Activated CD8-positive, alpha-beta memory T cell treated with anti-CD3 and anti-CD28 coated beads for 36 hours (primary cell): ENCODE data around the gene ARHGEF9. TPM values are rescaled to one million over a fixed set of nuclear protein-coding genes. Genes with fewer than 3 reads are reported as not detected.
"Not testable (repeated sequence)": the region's sequence is repeated elsewhere in the genome, so short reads cannot be mapped to it uniquely, and the experiment has no call there.

Source experiments
- CTCF ChIA-PET: fragments of 350-600 bp; sonication (Branson Sonifier 250); formaldehyde crosslinking; loops from one replicate; lab custom pipeline; 2021; ENCODE audit warnings: antibody characterized with exemption; lab: Charles Lee
- POLR2A ChIA-PET: fragments of 350-600 bp; sonication (Branson Sonifier 250); formaldehyde crosslinking; loops from one replicate; lab custom pipeline; 2021; ENCODE audit warnings: antibody characterized with exemption; lab: Charles Lee
- total RNA-seq, 2 experiments: library from RNA; stranded (reverse); gene quantifications; one replicate each; pipeline ENCODE4 v1.2.3, GENCODE V29; 2021

ARHGEF9 gene
- total RNA-seq: 10 to 100 TPM; 14.3 to 15.2 TPM

GRCh38 chrX:63784902-63785707, at the start of gene ARHGEF9:
TSS of gene ARHGEF9 (minus strand) at chrX:63785214. CDS start at chrX:63785145, 69 bp downstream.
- POLR2A ChIA-PET: no interaction called here

DNA sequence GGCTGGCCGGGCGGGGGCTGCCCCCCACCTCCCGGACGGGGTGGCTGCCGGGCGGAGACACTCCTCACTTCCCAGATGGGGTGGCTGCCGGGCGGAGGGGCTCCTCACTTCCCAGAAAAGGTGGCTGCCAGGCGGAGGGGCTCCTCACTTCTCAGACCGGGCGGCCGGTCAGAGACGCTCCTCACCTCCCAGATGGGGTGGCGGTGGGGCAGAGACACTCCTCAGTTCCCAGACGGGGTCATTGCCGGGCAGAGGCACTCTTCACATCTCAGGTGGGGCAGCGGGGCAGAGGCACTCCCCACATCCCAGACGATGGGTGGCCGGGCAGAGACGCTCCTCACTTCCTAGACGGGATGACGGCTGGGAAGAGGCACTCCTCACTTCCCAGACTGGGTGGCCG, 40.4 kb upstream of the ARHGEF9 start:
- CTCF ChIA-PET, POLR2A ChIA-PET: not testable (repeated sequence)

More at GRCh38 chrX:63784902-63785707, at the start of gene ARHGEF9:
- CTCF ChIA-PET: no interaction called here

DNA sequence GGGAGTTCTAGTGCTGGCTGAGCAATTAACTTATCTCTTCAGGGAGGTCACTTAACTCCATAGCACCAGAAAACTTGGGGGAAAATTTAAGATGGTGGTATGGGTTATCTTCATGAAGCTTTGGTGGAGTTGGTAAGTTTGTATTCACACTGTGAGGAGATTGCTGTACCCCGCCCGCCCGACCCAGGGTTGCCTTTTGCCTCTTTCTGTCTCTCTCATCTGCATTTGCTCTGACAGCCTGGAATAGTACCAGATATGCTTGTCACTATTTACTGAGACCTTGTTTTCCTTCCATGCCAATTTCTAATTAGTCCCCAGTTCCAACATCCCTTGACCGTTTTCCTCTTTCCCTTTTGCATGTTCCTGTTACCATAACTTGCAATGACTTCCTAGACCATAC, 33.1 kb upstream of the ARHGEF9 start:
- CTCF ChIA-PET: no interaction called here
- POLR2A ChIA-PET: no interaction called here

DNA sequence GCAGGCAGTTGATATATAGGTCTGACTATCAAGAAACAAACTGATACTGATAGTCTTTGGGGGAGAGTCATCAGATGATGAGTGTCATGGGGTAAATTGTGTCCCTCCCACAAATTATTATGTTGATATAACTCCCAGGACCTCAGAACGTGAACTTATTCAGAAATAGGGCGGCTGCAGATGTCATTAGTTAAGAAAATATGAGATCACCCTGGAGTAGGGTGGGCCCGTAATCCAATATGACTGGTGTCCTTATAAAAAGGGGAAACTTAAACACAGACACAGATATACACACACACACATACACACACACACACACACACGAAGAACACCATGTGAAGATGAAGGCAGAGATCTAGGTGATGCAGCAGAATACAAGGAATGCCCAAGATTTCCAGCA, 32.7 kb upstream of the ARHGEF9 start:
- POLR2A ChIA-PET: no interaction called here
- CTCF ChIA-PET: no interaction called here

DNA sequence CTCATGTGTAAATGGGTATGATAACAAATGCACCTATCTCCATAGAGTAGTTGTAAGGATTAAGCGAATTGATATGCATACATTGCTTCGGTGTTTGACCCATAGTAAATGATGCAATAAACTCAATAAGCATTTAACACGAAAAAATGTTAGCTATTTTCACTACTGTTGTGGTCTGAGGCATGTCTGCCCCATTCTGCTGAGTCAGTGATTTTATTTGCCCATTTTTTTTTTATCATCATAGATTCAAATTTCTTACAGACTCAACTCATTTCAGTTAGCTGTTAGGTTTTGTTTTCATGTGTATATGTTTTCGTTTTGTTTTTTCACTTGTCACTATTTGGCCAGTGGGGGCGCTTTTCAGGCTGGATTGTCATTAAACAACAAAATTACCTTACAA, 27.8 kb upstream of the ARHGEF9 start:
- ChIA-PET POLR2A (no interaction called here), CTCF (no interaction called here)

- CTCF ChIA-PET: no interaction called here
- POLR2A ChIA-PET: no interaction called here
These were observed 25.7 kb upstream of the ARHGEF9 start for GRCh38 chrX:63810746-63811145.

- CTCF ChIA-PET: no interaction called here
- POLR2A ChIA-PET: no interaction called here
These were observed 24.2 kb upstream of the ARHGEF9 start for GRCh38 chrX:63809173-63809572.

DNA sequence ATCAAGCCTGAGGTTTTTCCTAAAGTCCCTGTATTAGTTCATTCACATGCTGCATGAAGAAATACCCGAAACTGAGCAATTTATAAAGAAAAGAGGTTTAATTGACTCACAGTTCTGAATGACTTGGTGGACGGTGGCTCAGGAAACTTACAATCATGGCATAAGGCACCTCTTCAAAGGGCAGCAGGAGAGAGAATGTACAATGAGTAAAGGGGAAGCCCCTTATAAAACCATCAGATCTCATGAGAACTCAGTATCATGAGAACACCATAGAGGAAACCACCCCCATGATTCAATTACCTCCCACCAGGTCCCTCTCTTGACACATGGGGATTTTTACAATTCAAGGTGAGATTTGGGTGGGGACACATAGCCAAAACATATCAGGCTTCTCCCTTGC, 10.4 kb upstream of the ARHGEF9 start:
- CTCF ChIA-PET, POLR2A ChIA-PET: not testable (repeated sequence)

- ChIA-PET CTCF (no interaction called here), POLR2A (no interaction called here)
These were observed 660 bp upstream of the ARHGEF9 start for GRCh38 chrX:63785708-63786040.

DNA sequence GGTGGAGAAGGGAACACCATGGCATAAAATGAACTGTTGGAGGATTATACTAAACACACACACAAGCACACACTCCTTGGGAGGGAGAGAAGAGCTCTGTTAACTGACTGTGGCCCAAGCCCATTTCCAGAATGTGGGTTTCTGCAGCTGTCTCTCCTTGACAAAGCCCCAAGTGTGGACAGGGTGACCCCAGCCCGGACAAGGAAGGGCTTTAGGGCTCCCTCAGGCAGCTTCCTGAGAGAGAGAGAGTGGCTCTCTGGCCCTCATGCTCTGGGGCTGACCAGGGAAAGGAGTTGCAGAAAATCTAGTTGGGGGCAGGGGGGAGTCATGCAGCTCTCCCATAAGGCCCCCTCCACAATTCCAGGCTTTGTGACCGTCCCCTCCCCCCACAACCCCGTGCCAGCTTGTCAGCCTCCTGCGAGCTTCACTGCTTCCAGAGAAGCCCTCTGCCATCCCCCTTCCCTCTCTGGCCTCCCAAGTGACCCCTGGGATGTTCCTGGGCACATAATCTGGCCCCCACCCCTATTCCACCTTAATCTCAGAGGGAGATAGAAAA, 590 bp downstream of the ARHGEF9 start:
- POLR2A ChIA-PET: no interaction called here
- CTCF ChIA-PET: no interaction called here

GRCh38 chrX:63782515-63782914, 2.5 kb downstream of the ARHGEF9 start:
- ChIA-PET POLR2A (no interaction called here), CTCF (no interaction called here)

DNA sequence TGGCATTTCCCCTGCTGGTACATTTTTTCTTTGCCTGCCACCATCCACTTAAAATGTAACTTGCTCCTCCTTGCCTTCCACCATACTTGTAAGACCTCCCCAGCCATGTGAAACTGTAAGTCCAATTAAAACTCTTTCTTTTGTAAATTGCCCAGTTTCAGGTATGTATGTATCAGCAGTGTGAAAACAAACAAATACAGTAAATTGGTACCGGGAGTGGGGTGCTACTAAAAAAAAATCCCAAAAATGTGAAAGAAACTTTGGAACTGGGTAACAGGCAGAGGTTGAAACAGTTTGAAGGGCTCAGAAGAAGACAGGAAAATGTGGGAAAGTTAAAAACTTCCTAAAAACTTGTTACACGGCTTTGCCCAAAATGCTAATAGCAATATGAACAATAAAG, 16.3 kb downstream of the ARHGEF9 start:
- ChIA-PET POLR2A (no interaction called here), CTCF (no interaction called here)

DNA sequence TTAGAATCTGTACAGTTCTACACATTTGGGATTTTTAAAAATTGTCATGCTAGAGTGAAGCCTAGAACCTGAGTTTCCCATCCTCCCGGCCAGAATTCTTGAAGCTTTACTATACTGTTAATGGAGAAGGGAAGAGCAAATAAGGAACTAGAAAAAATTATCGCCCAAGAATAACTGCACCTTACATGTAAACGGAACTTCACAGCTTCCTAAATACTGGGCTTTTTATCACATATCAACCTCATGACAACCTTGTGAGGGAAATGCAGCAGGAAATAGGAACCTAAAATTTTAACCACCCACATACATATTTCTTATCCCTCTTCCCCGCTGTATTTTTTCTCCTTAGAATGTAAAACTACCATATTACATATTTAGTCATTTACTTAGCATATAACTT, 19.3 kb downstream of the ARHGEF9 start:
- POLR2A ChIA-PET: no interaction called here

DNA sequence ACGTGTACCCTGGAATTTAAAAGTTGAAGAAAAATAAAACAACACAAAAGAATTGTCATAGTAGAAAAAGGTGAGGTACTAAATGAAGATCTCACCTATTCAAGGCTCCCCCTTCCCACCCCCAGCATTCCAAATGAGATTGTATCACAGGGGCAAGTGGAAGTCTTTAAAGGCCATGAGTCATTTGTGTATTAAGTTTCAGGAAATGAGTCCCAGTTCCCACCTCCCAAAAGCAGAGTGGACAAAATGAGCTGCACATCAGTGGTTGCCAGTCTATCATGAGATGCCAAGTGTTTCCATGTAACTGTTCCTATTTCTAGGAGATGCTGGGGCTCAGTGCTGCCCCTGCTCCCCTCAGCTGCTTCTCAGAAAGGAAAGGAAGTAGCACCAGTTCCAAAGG, 20.1 kb downstream of the ARHGEF9 start:
- ChIA-PET POLR2A (no interaction called here), CTCF (no interaction called here)

More for the DNA sequence above, 19.3 kb downstream of the ARHGEF9 start:
- CTCF ChIA-PET: no interaction called here

GRCh38 chrX:63761639-63762038, 23.4 kb downstream of the ARHGEF9 start:
- ChIA-PET CTCF (no interaction called here), POLR2A (no interaction called here)

DNA sequence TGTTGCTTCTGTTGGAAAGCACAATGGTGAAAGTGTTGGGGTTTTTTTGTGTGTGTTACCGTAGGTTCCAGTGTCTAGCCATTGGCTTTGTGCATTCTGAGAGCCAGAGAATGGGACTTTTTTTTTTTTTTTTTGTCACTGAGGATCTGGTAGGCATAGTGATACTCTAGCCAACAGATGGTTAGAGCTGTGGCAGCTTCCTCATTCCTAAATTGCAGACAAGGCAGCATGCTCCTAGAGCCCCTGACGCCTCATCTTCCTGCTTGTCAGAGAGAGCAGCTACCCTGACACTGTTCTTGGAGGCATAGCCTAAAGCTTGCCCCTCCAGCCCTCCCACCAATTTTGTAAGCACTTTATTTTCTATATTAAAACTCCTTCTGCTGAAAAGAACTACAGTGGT, 27.0 kb downstream of the ARHGEF9 start:
- ChIA-PET POLR2A (no interaction called here), CTCF (no interaction called here)

- ChIA-PET CTCF (interaction anchor here (1.5 kb wide), 1 partner anchor 22 kb away, joined by 3 read pairs; no protein-coding TSS in a partner anchor), POLR2A (no interaction called here)
These were observed 29.1 kb downstream of the ARHGEF9 start for GRCh38 chrX:63755892-63756291.

- POLR2A ChIA-PET: interaction anchor here (1.2 kb wide), 1 partner anchor 9 kb away, joined by 3 read pairs; no protein-coding TSS in a partner anchor
- CTCF ChIA-PET: no interaction called here
These were observed 30.0 kb downstream of the ARHGEF9 start for GRCh38 chrX:63754860-63755579.

DNA sequence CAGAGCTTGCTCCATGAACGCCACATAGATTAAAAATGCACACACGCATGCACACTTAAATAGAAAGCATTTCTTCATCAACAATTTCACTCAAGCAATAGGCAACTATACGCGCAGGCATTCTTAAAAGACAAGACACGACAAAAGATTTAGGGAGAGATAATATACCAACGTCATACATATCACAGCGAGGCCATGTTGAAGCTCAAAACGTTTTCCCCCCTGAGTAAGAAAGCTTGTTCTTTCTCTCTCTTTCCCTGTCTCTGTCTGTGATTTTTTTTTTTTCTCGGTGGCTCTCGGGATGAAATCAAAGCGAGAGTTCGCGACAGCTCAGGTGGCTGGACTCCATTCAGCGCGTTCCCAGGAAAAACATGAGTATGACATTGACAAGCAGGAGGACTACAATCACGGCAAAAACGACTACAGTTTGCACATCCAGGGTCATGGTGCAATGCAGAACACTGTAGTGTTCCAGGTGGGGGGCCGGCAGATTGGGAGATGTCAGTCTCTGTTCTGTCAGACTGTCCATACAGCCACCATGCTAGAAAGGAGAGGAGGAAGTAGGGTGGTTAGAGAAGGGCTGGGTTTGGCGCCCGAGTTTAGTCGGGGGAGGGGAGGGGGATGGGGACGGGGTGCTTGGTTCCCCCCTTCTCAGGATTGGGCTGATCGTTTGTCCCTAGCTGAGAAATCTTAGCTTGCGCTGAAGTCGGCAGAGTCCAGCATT, 30.7 kb downstream of the ARHGEF9 start:
- POLR2A ChIA-PET: interaction anchor here (1.2 kb wide), 1 partner anchor 8 kb away, joined by 3 read pairs; no protein-coding TSS in a partner anchor
- CTCF ChIA-PET: no interaction called here

- ChIA-PET POLR2A (no interaction called here), CTCF (no interaction called here)
These were observed 33.5 kb downstream of the ARHGEF9 start for GRCh38 chrX:63751481-63751880.
